Pancreas (tissue), 10 donors: Measurements from ENCODE around the gene GPRIN2. TPM values are rescaled to one million over a fixed set of nuclear protein-coding genes. Genes with fewer than 3 reads are reported as not detected.

Source experiments
- ATAC-seq, 4 donors: fragments of 200-7000 bp; cut with Tn5 transposase; one replicate each; pipeline versions ENCODE4 v1.8.0 to v1.9.1; 2020; ENCODE audit warnings: mild to moderate bottlenecking in 4 of 4, moderate library complexity in 4 of 4
- DNase-seq, 6 donors: peaks; one replicate each; pipeline ENCODE4 v3.0.0-alpha.2; 2020
- FAIRE-seq: peaks from 2 replicates; lab custom pipeline; 2012; peaks lifted over from hg19 to GRCh38; lab: Jason Lieb, UNC
- H3K27ac ChIP-seq, 4 donors: fragments of 200-600 bp; sonication (generic); 1 replicate in 3 of 4; 2 replicates in 1 of 4; pipeline versions ENCODE4 v1.5.0 to v1.8.0; 2020
- H3K27me3 ChIP-seq, 4 donors: fragments of 200-600 bp; one replicate each; pipeline ENCODE4 v1.8.0; 2021
- H3K36me3 ChIP-seq, 3 donors: fragments of 200-600 bp; sonication (generic) in 1 of 3; one replicate each; pipeline versions ENCODE4 v1.5.0 to v1.8.0; 2020 to 2021
- H3K4me1 ChIP-seq, 3 donors: fragments of 200-600 bp; one replicate each; pipeline ENCODE4 v1.8.0; 2021
- H3K4me3 ChIP-seq, 4 donors: fragments of 200-600 bp; sonication (generic) in 2 of 4; one replicate each; pipeline versions ENCODE4 v1.5.0 to v1.8.0; 2020 to 2021
- H3K9me3 ChIP-seq, 4 donors: fragments of 200-600 bp; one replicate each; pipeline ENCODE4 v1.8.0; 2021
- WGBS, 2 donors: extraction: QIAGEN DNeasy Blood & Tissue Kit; methylation state at CpG; one replicate each; pipeline ENCODE4 v1.1.7; 2013; 5-methylcytosine and 5-hydroxymethylcytosine counted together
- intact Hi-C, 3 donors: fragments of 100-400 bp; cut with DNase I; formaldehyde crosslinking; loops; one replicate each; pipeline versions ENCODE4 v1.11.1 to v1.14.2; 2022
- polyA plus RNA-seq, 2 donors: library from polyadenylated mRNA; stranded (reverse); fragments of 200-250 nt; gene quantifications; one replicate each; pipeline ENCODE4 v1.2.3, GENCODE V29; 2013
- total RNA-seq, 6 donors: library from RNA; stranded (reverse); fragmentation: NEBNext Ultra II Directional in 4 of 6; extraction: Animal tissue kit (Norgen Biotek cat#: 25700) in 4 of 6; gene quantifications; one replicate each; pipeline versions ENCODE4 v1.2.1 to v1.2.4, GENCODE V29; 2021 to 2023
- TF ChIP-seq, protein P1 (sequence below), 4 donors: fragments of 200-600 bp; sonication (generic) in 3 of 4; IDR thresholded peaks; one replicate each; pipeline versions ENCODE4 v1.5.0 to v1.8.0; 2021; ENCODE audit warnings: antibody characterized with exemption in 4 of 4
- donor health status: healthy with polysubstance abuse.
- donor health status: DM: no; HTN: no; CAD: no; lungs with moderate emphysema.
- donor health status: DM: no; HTN: no; CAD: no.
- donor health status: control.
- donor health status: control.
- donor health status: Bipolar disorder and iron deficiency.
- donor health status: DM: yes; HTN: yes; CAD: no.
- donor health status: DM: no; HTN: no; CAD: no.
- donor health status: DM: no; HTN: no; CAD: no.
- donor health status: DM: yes; HTN: yes; CAD: no.

GPRIN2 gene
- total and polyA plus RNA-seq, 8 donors = 3.7 to 14.0 (median 5.2) TPM

DNA sequence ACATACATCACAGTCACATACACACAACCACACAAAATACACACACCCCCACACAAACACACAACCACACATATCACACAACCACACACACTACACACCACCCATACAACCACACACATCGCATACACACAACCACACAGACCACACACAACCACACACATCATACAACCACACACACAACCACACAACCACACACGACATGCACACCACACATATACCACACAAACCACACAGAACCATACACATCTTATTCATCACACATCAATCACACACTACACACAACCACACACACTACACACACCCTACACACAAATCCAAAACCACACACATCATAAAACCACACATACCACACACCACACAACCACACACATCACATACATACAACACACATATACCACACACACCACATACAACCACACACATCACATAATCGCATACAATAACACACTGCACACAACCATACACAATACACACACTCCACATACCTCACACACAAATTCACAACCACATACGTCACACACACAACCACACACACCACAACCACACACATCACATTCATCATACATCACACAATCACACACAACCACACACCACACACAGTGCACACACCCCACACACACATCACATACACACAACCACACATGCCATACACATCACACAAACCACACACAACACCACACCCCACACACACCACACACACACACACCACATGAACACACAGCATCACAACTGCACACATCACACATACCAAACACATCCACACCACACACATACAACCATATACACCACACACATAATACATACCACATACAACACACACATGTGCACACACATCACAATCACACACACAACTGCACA is 30.4 kb downstream of the GPRIN2 start:
- H3K27me3 ChIP-seq = no peaks in the 10 kb centered on the region
- no peak overlapping the region for H3K4me3 ChIP-seq
- TF ChIP-seq, protein P1, sequence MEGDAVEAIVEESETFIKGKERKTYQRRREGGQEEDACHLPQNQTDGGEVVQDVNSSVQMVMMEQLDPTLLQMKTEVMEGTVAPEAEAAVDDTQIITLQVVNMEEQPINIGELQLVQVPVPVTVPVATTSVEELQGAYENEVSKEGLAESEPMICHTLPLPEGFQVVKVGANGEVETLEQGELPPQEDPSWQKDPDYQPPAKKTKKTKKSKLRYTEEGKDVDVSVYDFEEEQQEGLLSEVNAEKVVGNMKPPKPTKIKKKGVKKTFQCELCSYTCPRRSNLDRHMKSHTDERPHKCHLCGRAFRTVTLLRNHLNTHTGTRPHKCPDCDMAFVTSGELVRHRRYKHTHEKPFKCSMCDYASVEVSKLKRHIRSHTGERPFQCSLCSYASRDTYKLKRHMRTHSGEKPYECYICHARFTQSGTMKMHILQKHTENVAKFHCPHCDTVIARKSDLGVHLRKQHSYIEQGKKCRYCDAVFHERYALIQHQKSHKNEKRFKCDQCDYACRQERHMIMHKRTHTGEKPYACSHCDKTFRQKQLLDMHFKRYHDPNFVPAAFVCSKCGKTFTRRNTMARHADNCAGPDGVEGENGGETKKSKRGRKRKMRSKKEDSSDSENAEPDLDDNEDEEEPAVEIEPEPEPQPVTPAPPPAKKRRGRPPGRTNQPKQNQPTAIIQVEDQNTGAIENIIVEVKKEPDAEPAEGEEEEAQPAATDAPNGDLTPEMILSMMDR (IDR thresholded peaks at IDR 0.05) = no peak
- no peaks in the 10 kb centered on the region for H3K9me3 ChIP-seq
- intact Hi-C loops = no loop called here
- FAIRE-seq = no peak
- WGBS, 2 donors = 73 to 83% methylated on average over 4 of the region's 4 CpGs
- no peak for ATAC-seq
- no peaks in the 10 kb centered on the region for H3K36me3 ChIP-seq
- no peak for DNase-seq
- H3K4me1 ChIP-seq = no peaks in the 10 kb centered on the region
- H3K27ac ChIP-seq = no peak overlapping the region

DNA sequence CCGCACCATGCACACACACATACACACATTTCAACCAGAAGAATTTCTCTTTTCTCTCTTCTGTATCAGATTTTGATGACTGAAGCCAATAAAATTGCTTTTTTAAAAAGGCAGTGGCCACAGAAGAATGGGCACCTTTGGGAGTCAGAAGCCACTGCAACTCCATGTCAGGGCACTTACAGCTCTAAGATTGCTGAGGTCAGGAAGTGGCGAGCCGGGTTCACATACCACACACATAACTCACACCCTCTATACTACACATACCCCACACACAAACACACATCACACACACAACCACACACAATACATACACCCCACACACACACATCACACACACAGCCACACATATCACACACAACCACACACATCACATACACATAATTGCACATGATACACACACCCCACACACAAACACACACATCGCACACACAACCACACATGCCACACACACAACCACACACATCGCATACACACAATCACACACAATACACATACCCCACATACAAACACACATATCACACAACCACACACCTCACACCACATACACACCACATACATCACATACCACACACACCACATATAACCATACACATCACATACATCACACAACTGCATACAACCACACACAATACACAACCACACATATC is 31.2 kb downstream of the GPRIN2 start:
- FAIRE-seq (no peak), DNase-seq (no peak), ATAC-seq (no peak)
- H3K27ac ChIP-seq = no peak overlapping the region
- no peaks in the 10 kb centered on the region for H3K27me3 ChIP-seq
- no peaks in the 10 kb centered on the region for H3K4me1 ChIP-seq
- H3K36me3 ChIP-seq = no peaks in the 10 kb centered on the region
- intact Hi-C loops = no loop called here
- no peak overlapping the region for H3K4me3 ChIP-seq
- TF ChIP-seq, protein P1 (IDR thresholded peaks at IDR 0.05) = no peak
- 89 to 95% methylated on average over 5 of the region's 5 CpGs for WGBS, 2 donors
- no peaks in the 10 kb centered on the region for H3K9me3 ChIP-seq

DNA sequence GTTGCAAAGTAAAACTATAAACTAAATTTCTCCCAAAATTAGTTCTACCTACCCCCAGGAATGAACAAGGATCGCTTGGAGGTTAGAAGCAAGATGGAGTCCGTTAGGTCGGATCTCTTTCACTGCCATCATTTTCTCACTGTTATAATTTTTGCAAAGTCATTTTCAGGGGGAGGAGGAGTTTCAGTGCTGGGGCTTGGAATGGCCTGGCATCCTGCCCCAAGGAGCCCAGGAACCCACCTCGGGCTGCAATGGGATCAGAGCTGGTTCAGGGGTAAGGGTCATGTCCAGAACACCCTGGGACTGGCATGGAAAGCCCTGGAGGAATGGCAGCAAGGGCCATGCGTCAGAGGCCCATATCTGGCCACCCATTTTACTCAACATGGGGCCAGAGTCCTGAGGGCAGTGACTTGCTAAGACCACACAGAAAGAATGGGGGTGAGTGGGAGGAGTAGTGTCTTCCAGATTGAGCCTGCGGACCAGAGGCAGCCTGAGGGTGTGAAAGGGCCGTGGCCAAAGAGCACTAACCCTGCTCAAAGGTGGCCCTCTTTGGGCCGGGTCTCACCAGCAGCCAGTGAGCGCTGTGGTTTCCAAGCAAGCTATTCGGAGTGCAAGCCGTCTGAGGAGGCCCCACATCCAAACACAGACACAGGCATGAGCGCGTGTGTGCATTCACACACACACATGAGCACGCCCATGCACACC is 31.8 kb downstream of the GPRIN2 start:
- no peaks in the 10 kb centered on the region for H3K36me3 ChIP-seq
- no peaks in the 10 kb centered on the region for H3K9me3 ChIP-seq
- peak in 3 of 6 donors; percentile 23 to 61 (median 60) for DNase-seq
- TF ChIP-seq, protein P1 (IDR thresholded peaks at IDR 0.05) = no peak
- H3K27me3 ChIP-seq = no peaks in the 10 kb centered on the region
- ATAC-seq = no peak
- peak overlapping the region in 1 of 4 donors; percentile 63 for H3K27ac ChIP-seq
- no peak for FAIRE-seq
- intact Hi-C loops = no loop called here
- 84 to 86% methylated on average over 14 of the region's 14 CpGs for WGBS, 2 donors
- H3K4me1 ChIP-seq = no peaks in the 10 kb centered on the region
- no peak overlapping the region for H3K4me3 ChIP-seq

DNA sequence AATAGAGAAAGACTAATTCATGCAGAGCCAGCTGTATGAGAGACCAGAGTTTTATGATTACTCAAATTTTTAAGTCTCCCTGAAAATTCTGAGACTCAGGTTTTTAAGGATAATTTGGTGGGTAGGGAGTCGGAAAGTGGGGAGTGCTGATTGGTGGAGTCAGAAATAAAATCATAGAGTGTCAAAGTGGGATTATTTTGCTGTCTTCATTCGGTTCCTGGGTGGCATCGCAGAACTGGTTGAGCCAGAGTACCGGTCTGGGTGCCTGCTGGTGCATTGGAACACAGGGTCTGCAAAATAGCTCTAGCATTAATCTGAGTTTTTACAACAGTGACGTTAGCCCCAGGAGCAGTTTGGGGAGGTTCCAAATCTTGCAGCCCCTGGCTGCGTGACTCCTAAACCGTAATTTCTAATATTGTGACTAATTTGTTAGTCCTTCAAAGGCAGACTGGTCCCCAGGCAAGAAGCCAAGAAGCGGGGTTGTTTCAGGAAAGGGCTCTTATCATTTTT is 32.4 kb downstream of the GPRIN2 start:
- no peaks in the 10 kb centered on the region for H3K4me1 ChIP-seq
- no peaks in the 10 kb centered on the region for H3K36me3 ChIP-seq
- no peak overlapping the region for H3K4me3 ChIP-seq
- DNase-seq = peak in 3 of 6 donors; percentile 12 to 58 (median 34)
- H3K9me3 ChIP-seq = no peaks in the 10 kb centered on the region
- TF ChIP-seq, protein P1 (IDR thresholded peaks at IDR 0.05) = no peak
- peak in 2 of 4 donors; percentile 23 to 42 for ATAC-seq
- 50 to 55% methylated on average over 8 of the region's 8 CpGs for WGBS, 2 donors
- H3K27me3 ChIP-seq = no peaks in the 10 kb centered on the region
- peak overlapping the region in 2 of 4 donors; percentile 48 to 63 for H3K27ac ChIP-seq
- intact Hi-C loops = no loop called here
- FAIRE-seq = no peak
